DMS153 treated with DMSO at 0.1 percent for 48 hours (cell line): ENCODE data around the gene KCTD3.

Source experiments
- DNase-seq: peaks from one replicate; lab custom pipeline; 2025; ENCODE audit not compliant: unreplicated experiment; lab: John Stamatoyannopoulos, UW

KCTD3 gene

DNA sequence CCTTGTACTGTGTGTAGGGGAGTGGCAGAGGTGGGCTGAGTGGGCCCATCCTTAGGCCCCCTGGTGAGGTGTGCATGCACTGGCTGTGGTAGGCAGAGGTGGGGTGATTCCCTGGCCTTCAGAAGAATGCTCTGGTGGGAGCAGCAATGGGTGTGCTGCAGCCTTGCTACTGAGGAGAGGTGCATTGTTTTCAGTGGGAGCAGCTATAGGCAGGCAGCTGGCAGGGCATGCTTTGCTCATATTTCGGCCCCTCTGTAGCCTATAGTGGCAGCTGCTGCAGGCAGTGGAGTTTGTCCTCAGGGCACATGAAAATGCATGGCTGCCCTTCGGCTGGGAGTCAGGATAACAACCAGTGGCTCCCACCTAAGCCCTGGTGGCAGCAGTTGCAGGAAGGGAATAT, 10.1 kb upstream of the KCTD3 start:
- no peak for DNase-seq

DNA sequence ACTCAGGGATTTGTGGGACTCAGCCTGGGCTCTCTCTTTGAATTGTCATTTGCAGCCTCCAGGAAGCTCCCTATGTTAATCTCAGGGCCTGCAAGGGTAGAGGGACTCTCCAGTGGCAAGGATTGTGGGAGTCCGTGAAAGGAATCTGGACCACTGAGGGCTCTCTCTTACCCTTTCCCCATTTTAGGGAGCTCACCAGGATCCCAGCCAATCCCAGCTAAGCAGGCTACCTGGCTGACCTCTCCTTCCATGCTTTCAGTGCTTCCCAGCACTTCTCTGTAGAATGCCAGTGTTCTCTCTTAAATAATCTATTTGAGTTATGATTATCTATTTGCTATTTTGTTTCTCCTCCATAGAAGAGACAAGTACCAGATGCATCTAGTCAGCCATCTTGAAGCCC, 9.6 kb upstream of the KCTD3 start:
- DNase-seq: no peak

DNA sequence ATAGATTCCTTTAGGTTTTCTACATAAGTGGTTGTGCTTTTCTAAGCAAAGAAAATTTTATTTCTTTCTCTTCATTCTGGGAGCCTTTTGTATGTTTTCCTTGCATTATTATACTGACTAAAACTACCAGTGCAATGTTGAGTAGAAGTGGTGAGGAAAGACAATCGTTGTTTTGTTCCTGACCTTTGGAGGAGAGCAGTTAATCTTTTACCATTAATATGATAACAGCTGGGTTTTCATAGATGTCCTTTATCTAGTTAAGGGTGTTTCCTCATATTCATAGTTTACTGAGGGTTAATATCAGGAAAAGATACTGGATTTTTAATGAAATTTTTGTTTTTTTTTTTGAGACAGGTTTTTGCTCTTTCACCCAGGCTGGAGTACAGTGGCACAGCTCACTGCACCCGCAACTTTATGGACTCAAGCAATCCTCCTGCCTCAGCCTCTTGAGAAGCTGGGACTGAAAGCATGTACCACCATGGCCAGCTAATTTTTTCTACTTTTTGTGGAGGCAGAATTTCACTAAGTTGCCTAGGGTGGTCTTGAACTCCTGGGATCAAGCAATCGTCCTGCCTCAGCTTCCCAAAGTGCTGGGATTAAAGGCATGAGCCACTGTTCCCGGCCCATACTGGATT, 9.0 kb upstream of the KCTD3 start:
- DNase-seq: no peak

DNA sequence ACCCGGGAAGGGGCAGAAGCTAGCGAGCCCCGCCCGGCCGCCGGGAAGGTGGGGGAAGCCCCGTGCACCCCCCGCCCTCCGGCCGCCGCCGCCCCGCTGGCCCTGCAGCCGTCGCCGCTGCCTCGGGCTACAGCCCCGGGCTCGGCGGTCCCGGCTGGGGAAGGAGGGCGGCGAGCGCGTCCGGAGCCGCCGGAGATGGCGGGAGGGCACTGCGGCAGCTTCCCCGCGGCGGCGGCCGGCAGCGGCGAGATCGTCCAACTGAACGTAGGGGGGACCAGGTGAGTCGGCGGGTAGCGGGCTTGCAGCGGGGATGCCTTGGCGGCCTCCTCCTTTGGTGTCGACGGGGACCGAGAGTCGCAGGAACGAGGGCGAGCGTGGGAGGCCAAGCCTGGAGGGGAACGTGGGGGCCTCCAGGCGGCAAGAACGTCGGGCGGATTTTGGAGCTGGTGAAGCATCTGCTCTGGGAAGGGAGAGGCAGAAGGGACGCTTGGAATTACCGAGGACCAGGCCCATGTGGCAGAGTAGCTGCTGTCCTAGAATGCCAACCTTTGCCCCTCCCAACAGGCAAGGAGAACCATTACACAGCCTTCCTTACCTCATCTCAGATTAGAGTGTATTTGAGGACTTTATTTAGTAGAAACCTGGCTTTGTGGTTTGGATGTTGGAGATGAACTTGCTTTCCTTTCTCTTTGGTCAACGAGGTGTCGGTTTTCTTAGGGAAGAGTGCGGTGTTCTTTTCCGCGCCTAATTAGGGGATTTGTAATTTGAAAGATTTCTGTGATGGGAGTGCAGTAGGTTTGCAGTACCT, 591 bp downstream of the KCTD3 start:
- DNase-seq: peak; percentile 90

DNA sequence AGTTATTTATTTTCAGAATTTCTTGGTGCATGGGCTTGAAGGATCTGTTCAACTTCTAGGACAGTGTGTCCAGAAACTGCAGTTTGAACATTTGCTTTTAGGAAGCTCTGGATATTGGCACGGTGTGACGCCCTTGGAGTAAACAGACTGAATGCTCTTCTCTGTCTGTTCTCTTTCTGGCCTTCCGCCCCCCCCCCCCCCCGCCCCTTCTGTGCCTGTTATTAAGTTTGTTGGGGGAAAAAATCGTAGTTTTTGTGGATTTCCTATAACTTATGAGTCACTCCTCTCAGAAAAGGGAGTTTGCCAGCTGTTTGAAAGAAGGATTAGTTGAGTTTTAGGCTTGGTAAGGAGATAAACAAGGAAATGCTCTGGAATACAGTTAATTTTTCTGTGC, 1.2 kb downstream of the KCTD3 start:
- no peak for DNase-seq

DNA sequence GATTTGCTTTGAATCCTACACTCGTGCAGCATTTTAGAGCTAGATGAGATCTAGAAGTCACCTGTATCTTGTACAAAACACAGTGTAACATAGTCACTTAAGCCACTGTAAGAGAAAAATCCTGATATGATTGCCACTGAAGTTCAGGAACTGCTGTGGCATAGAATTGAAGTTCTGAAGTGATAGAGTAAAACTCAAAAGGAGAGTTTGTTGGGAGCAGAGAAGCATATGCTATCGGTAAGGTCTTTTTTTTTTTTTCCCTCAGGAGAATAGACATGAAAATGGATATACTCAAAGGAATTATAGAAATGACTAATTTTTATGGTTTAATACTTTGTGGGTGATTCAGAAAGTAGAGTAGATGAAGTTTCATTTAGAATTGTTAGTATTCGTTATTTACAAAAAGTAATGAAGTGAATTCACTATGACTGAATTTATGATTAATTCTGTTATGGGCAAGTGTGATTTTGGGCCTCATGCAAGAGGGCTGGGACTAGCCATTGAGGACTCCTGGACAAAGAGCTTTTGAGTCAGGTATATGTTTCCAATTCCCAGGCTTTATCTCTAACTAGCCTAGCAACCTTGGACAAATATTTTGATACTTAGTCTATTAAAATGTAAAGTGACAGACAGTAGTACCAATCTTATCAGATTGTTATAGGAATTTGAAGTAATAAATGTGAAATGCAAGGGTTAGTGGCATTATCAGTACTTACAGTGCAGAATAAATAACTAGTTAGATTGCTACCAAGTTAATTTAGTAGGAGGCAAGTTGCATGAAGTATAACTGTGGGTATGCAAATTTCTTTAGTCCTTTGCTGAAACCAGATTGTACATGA, 3.1 kb downstream of the KCTD3 start:
- DNase-seq: peak; percentile 21

DNA sequence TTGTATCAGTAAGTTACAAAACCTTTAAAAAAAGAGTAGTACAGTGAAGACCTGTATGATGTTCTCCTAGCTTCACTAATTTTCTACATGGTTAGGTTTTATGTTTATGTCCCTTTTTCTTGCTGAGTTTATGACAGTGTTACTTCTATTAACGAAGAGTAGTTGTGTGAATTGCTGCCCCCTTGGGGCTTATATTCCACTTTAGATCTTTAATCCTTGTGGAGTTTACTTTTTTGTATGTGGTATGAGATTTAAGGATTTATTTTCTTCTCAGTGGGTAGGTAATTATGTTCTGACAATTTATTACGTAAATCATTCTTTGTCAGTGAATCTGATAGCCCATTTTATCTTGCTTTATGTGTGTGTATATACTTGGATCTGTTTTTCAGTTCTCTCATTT, 14.8 kb downstream of the KCTD3 start:
- no peak for DNase-seq

DNA sequence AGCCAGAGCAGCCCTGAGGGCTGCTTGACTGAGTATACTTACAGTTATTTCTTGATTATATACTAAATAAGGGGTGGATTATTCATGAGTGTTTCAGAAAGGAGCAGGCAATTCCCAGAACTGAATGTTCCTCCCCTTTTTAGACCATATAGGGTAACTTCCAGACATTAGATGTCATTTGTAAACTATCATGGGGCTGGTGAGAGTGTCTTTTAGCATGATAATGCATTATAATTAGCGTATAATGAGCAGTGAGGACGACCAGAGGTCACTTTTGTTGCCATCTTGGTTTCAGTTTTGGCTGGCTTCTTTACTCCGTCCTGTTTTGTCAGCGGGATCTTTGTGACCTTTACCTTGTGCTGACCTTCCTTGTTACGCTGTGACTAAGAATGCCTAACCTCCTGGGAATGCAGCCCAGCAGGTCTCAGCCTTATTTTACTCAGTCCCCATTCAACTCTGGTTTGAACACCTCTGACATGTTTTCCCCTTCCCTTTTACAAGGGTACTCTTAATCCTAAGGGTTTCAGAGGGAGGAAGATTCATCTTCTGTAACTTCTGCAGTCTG, 16.2 kb downstream of the KCTD3 start:
- no peak for DNase-seq

DNA sequence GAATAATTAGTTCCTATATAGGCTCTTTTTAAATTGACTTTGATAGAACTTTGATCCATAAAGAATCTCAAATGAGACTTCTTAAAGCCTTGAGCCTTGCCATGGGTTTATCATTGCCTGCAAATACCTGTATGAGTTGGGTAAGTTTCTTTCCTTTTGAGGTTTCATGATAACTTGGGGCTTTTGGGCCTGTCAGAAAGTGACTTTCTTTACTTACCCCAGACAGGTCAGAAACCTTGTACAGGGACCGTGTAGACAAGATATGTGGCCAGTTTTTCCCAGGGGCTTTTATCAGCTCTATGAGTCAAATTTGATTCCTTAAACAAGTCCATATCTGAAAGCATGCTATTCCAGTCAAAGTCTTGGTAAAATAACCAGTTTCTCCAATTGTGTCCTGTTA, 17.3 kb downstream of the KCTD3 start:
- DNase-seq: no peak

DNA sequence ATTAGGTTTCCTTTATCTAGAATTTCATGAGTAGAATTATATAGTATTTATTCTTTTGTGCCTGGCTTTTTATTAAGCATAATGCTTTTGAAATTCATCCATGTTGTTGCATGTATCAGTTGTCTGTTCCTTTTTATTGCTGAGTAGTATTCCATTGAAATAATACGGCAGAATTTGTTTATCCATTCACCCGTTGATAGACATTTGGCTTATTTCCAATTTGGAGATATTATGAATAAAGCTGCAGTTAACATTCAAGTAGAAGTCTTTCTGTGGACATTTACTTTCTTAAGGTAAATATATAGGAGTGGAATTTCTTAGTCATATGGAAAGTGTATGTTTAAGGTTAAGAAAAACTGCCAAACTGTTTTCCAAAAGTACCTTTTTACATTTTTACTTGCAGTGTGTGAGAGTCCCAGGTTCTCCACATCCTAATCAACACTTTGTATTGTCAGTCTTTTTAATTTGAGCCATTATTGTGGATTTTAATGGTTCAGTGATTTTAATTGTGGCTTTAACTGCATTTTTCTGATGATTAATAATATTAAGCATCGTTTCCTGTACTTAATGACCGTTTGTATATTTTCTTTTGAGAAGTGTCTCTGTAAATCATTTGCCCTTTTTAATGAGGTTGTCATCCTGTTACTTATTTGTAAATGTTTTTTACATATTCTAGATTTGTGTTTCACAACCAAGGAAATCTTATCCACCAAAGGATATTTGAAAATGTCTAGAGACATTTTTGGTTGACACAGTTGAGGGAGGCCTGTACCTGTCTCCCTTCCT, 22.7 kb downstream of the KCTD3 start:
- DNase-seq: no peak

DNA sequence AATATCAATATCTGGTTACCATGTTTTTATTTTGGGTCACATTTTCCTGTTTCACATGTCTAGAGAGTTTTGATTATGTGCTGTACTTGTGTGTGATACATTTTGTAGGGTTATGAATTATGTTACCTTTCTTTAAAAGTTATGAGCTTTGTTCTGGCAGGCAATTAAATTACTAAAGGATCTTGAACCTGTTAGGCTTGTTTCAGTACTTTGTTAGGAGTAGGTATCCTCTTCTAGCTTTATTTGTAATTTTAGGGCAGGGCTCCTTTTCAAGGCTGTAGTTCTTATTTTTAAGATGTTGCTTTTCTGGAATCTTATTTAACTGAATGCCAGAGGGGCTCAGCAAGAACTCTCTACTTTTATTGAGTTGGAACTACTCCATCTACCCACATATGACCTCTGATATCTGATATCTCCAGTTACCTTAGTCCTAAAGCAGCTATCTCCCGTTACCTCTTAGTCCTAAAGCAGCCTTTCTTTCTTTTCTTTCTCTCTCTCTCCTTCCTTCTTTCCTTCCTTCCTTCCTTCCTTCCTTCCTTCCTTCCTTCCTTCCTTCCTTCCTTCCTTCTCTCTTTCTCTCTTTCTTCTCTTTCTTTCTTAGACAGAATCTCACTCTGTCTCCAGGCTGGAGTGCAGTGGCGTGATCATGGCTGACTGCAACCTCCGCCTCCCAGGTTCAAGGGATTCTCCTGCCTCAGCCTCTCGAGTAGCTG, 23.8 kb downstream of the KCTD3 start:
- DNase-seq: no peak

DNA sequence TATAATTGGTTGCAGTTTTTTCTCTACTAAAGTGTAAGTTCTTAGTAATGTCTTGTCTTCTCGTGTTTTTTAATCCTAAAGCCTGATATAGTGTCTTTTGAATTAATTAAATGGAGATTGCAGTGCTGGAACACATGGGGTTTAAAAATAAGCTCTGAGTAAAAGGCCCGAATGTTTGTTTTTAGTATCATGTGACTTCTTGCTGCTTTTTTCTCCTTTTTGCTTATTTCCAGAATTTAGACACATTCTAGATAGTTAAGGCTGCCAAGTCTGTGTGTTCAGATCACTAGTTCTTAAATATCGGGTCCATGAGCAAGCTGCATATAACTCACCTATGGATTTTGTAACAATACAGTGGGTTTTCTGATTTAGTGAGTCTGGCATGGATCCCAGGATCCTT, 27.5 kb downstream of the KCTD3 start:
- DNase-seq: no peak

DNA sequence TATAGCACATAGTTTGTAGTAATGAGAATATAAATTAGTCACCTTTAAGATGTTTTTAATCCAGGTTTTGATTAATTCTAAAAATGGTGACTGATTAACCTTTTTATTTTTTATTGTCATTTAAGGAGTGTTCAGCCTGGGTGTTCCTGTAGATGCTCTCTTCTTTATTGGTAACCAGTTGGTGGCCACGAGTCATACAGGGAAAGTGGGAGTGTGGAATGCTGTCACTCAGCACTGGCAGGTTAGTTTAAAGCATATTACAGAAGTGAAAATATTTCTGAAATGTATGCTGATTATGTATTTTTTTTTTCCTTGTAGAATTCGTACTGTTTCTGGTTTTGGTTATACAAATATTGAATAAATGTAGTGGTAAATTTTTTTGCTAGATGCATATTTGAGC, 28.1 kb downstream of the KCTD3 start:
- DNase-seq: no peak

DNA sequence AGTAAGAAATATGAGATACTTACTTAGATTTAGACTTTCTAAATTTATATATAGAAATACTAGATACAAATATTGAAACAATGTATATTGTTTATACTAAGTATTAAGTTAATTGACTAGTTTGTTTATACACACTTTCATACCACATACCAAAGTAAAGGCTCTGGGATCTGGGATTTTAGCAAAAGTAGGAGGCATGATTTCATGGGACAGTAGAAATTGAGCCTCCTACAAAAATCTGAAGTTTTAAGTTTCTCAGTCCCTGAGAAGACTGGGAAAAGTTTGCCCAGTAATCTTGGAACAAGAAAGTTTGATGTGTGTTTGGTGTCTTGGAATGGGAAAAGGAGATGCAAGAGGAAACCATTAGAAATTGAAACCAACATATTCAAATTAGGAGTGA, 30.9 kb downstream of the KCTD3 start:
- no peak for DNase-seq

DNA sequence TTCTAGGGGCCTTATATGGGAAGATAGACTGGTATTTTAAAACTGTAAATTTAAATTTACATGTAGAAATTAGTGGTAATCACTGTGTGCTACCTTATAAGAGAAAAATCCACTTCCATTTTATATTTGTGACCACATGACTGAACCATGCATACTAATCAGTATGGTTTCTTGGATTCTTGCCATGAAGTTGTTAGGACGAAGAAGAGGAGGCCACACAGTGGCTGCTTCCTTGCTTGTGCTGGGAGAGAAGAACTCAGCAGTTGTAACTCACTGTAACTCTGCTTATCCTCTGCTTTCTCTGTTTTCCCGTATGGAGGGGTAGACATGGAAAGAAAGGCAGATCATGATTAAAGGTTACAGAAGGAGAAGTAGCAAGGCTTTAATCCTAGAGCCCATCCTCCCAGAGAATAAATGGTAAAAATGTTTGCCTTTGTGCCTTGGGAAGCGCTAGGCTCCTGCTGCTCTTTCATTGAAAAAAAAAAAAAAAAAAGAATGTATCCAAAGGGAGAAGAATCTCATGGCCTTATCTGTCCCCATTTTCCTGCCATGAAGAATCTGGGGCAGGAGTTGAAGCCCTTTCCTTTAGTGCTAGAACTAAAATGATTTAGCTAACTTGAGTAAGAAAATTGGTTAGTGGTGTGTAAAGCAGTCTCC, 32.4 kb downstream of the KCTD3 start:
- peak; percentile 15 for DNase-seq

DNA sequence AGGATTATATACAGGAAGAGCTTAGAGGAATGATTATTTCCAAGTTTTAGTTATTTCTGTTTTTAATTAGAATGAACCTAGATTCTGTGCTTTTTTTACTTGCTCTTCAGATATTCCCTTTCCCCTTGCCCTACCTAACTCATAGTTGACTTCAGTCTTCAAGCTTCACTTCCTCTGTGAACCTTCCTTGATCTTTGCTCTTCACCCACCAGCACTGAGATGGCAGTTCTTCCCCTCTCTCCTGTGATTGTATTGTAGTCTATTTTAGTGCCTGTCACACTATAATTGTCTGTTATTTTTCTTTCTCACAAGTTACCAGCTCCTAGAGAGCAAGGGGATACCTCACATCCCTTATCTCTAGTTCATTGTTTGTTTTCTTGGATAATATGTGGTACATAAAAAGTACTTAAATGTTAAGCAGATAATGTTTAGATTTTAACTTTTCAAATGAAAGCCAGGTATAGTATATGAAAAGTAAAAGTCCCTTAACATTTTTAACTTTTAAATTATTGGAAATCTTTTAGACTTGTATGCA, 33.2 kb downstream of the KCTD3 start:
- no peak for DNase-seq

DNA sequence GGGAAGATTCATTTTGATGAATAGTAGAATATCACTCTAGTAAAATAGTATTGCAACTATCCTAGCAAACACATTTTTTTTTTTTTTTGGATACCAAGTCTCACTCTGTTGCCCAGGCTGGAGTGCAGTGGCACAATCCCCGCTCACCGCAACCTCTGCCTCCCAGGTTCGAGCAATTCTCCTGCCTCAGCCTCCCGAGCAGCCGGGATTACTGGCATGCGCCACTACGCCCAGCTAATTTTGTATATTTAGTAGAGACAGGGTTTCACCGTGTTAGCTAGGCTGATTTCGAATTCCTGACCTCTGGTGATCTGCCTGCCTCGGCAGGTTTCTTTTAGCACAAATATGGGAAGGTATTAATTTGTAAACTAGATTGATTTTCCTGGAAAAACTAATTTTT, 33.8 kb downstream of the KCTD3 start:
- DNase-seq: no peak

DNA sequence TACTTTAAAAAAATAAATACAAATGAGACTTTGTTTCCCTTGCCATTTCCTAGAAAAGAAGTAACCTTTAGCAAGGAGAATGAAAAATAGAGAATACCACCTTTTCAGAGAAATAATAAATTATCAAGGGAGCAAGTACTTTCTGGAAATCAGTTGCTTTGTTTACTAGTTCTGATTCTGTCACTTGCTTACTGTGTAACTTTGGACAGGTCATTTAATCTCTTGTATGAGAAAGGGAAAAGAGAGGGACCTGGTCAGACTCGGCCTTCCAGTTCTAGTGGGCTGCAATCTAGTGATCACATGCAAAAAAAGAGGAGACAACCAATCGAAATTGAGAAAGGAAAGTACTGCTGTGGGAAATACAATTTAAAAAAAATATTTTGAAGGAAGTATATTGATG, 34.2 kb downstream of the KCTD3 start:
- no peak for DNase-seq

DNA sequence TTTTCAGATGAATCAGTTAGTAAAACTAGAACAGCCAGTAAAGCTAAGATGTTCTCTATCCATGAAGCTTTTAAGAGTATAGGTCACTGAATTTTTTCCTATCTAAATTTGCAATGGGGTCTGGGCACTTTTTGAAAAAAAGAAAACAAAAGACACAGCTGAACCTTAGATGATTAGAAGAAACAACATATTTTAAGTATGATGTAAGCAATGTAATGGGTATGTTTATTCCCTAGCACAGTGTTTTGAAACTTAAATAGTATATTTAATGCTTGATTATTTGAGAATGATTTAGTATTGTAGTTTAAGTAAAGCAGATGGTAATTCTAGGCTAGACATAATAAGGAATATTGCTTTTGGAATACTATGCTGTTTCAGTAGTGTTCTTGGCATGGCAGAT, 36.2 kb downstream of the KCTD3 start:
- DNase-seq: no peak
